Left ventricle myocardium inferior (tissue), 1 donor: ENCODE measurements around the gene FOXD3. TPM values are rescaled to one million over a fixed set of nuclear protein-coding genes. Genes with fewer than 3 reads are reported as not detected.
A peak's percentile ranks its signal among the peaks of the same experiment; 100 is the strongest.

ENCODE experiments used
- DNase-seq: peaks from one replicate; pipeline ENCODE4 v3.0.0-alpha.2; 2020
- H3K27ac ChIP-seq: fragments of 200-600 bp; replicated peaks from 2 replicates; pipeline ENCODE4 v1.8.0; 2021
- H3K27me3 ChIP-seq: fragments of 200-600 bp; 2 replicates; pipeline ENCODE4 v1.8.0; 2021; ENCODE audit warnings: low read depth
- H3K36me3 ChIP-seq: fragments of 200-600 bp; 2 replicates; pipeline ENCODE4 v1.8.0; 2021
- H3K4me1 ChIP-seq: fragments of 200-600 bp; 2 replicates; pipeline ENCODE4 v1.8.0; 2021
- H3K4me3 ChIP-seq: fragments of 200-600 bp; 2 replicates; pipeline ENCODE4 v1.8.0; 2021; ENCODE audit warnings: mild to moderate bottlenecking, moderate library complexity
- H3K9me3 ChIP-seq: fragments of 200-600 bp; replicated peaks from 2 replicates; pipeline ENCODE4 v1.8.0; 2021
- intact Hi-C: fragments of 100-400 bp; cut with micrococcal nuclease; formaldehyde crosslinking; loops from one replicate; pipeline ENCODE4 v1.11.0; 2022
- total RNA-seq: library from RNA; stranded (reverse); fragmentation: NEBNext Ultra II Directional; extraction: Animal tissue kit (Norgen Biotek cat#: 25700); gene quantifications from one replicate; pipeline ENCODE4 v1.2.1, GENCODE V29; 2021
- TF ChIP-seq, protein P1 (sequence below): fragments of 200-600 bp; IDR thresholded peaks from 2 replicates; pipeline ENCODE4 v1.8.0; 2021; ENCODE audit warnings: antibody characterized with exemption, mild to moderate bottlenecking, borderline replicate concordance
- donor health status: DM: no; HTN: yes; CAD: no; lungs with severe emphysema.

The FOXD3 gene
- total RNA-seq, 1 donor from 2014 or later = 0.11 TPM

DNA sequence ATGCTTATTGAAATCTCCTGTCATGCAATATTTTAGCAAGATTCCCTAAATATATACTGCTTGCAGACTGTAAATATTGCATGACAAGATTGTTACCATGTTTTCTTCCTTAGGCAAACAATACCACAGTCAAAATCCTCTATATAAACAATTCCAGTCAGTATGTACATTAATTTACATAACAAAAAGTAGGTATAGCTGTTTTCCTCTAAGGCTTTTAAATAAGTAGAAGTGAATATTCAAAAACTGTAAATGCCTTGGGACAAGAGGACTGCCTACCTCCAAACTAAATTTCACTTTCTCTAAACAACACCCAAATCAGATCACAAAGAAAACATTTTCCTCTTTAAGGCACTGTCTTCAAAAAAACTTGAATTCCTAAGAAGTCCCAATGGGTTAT is 17.3 kb upstream of the FOXD3 start:
- H3K36me3 ChIP-seq = no peaks in the 10 kb centered on the region
- intact Hi-C loops = no loop called here
- no peak overlapping the region for H3K4me3 ChIP-seq
- no peaks in the 10 kb centered on the region for H3K4me1 ChIP-seq
- no peak for DNase-seq
- H3K9me3 ChIP-seq = peaks cover 8% of the 10 kb centered on the region
- TF ChIP-seq, protein P1, sequence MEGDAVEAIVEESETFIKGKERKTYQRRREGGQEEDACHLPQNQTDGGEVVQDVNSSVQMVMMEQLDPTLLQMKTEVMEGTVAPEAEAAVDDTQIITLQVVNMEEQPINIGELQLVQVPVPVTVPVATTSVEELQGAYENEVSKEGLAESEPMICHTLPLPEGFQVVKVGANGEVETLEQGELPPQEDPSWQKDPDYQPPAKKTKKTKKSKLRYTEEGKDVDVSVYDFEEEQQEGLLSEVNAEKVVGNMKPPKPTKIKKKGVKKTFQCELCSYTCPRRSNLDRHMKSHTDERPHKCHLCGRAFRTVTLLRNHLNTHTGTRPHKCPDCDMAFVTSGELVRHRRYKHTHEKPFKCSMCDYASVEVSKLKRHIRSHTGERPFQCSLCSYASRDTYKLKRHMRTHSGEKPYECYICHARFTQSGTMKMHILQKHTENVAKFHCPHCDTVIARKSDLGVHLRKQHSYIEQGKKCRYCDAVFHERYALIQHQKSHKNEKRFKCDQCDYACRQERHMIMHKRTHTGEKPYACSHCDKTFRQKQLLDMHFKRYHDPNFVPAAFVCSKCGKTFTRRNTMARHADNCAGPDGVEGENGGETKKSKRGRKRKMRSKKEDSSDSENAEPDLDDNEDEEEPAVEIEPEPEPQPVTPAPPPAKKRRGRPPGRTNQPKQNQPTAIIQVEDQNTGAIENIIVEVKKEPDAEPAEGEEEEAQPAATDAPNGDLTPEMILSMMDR = no peak
- peaks cover 94% of the 10 kb centered on the region for H3K27me3 ChIP-seq
- H3K27ac ChIP-seq = no peak overlapping the region

DNA sequence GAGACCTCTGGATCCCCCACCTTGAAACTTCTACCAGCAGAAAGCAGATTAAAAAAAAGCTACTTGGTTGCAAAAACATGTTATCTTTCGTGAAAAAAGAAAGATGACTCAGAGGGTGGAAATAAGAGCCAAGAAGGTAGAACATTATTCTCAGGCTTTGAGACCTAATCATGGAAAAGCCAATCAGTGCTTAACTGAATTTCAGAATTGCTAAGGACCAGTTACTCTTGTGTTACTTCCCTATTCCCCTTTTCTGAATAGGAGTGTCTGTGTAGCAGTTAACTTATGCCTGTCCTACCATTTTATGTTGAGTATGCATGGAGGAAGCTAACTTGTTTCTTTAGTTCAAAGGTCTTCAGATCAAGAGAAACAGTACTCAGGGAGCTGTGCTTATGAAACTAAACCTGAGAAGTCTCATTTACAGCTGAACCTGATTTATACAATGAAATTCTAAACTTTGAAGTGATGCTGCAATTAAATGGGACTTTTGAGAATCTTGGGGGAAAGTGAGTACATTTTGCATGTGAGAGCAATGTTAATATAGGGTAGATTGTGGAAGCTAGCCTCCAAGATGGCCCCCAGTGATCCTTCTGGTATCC is 15.1 kb upstream of the FOXD3 start:
- no peak for DNase-seq
- Histone ChIP-seq H3K4me1 (no peaks in the 10 kb centered on the region), H3K4me3 (no peak overlapping the region), H3K9me3 (peaks cover 8% of the 10 kb centered on the region), H3K27ac (no peak overlapping the region), H3K27me3 (peaks cover 100% of the 10 kb centered on the region), H3K36me3 (no peaks in the 10 kb centered on the region)
- TF ChIP-seq, protein P1 = no peak
- intact Hi-C loops = no loop called here

DNA sequence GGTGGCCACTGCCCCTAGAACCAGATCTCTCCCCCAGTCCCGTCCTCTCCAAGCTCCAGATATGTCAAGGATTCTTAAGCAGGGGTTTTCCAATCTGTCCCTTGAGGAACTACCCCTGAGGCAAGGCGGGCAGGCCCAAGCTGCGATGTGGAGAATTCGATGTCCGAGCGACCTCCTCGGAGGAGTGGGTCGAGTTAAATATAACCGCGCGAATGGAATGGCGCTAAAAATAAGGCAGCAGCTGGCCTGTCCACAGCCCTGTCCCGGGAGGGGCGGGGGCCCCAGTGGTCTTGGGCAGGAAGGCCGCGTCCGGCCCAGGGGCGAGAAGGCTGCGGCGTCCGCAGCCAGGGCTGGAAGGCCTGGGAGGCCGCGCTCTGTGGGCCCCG is 5.8 kb upstream of the FOXD3 start:
- TF ChIP-seq, protein P1 = no peak
- Histone ChIP-seq H3K9me3 (no peaks in the 10 kb centered on the region), H3K27me3 (peaks cover 100% of the 10 kb centered on the region), H3K4me3 (peak overlapping the region; percentile 60), H3K36me3 (no peaks in the 10 kb centered on the region), H3K4me1 (peaks cover 26% of the 10 kb centered on the region), H3K27ac (no peak overlapping the region)
- intact Hi-C loops = no loop called here
- DNase-seq = no peak

DNA sequence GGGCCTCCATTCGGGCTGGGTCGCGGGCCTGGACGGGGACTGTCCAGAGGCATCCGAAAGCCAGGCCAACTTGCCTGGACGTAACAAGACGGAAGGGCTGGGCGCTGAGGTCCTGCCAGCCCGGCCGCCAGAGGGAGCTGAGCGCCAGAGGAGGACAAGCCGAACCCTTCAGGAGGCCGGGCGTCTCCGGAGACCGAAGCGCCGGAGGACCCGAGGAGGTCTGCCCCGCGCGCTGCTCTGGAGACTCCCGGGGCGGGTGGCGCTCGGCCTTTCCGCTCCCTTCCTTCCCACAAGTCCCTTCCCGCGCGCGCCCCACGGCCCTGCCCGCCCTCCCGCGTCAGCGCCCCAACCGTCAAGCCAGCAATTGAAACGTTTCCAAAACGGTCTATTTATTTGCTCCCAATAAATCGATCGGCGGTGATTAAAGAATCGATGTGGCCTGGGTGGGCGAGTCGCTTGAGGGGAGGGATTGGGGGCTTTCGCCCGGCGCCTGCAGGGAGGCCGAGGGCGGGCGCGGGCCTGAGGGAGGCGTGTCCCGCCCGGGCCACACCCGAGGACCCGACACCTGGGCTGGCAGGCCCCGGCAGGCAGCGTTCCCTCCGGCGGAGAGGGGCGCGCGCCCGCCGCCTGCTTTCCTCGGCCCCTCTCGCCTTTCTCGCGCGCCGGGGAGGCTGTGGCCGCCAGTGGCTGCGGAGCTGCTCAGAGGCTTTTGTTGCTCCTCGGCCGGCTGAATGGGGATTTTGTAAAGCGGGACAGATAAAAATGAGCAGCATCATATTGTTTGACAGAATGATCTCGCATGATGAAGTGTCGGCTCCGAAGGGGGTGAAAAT is 5.2 kb upstream of the FOXD3 start:
- Histone ChIP-seq H3K36me3 (no peaks in the 10 kb centered on the region), H3K9me3 (no peaks in the 10 kb centered on the region), H3K27ac (peak overlapping the region; percentile 12), H3K4me1 (peaks cover 32% of the 10 kb centered on the region), H3K27me3 (peaks cover 100% of the 10 kb centered on the region), H3K4me3 (peak overlapping the region; percentile 60)
- intact Hi-C loops = no loop called here
- TF ChIP-seq, protein P1 = peak; percentile 58
- DNase-seq = peak; percentile 32

DNA sequence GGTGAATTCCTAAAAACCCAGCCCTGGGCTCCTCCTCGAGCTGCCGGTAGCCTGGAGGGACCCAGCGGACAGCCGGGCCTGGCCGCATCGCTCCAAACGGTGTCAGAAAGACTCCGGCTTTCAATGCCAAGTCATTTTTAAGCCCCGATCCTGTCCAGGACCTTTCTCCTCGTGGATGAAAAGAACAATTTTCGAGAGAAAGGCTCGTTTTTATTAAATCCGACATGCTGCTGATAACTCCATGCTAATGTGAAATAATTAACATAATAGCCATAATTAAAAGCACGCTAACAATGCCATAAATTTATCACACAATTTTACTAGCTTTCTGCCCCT is 4.6 kb upstream of the FOXD3 start:
- peaks cover 38% of the 10 kb centered on the region for H3K4me1 ChIP-seq
- intact Hi-C loops = no loop called here
- peak overlapping the region; percentile 12 for H3K27ac ChIP-seq
- DNase-seq = no peak
- peak overlapping the region; percentile 60 for H3K4me3 ChIP-seq
- TF ChIP-seq, protein P1 = no peak
- peaks cover 100% of the 10 kb centered on the region for H3K27me3 ChIP-seq
- H3K9me3 ChIP-seq = no peaks in the 10 kb centered on the region
- no peaks in the 10 kb centered on the region for H3K36me3 ChIP-seq
